Stimulated activated CD8-positive, alpha-beta memory T cell treated with anti-CD3 and anti-CD28 coated beads, Interleukin-15, amount 100 ng/mL, for 1 hour (primary cell): ENCODE results near the gene PYCR2.
"Not testable (repeated sequence)": the region's sequence is repeated elsewhere in the genome, so short reads cannot be mapped to it uniquely, and the experiment has no call there.

Source experiments
- DNase-seq: peaks from one replicate; pipeline ENCODE4 v3.0.0-alpha.2; 2020; ENCODE audit warnings: low read depth

The PYCR2 gene

DNA sequence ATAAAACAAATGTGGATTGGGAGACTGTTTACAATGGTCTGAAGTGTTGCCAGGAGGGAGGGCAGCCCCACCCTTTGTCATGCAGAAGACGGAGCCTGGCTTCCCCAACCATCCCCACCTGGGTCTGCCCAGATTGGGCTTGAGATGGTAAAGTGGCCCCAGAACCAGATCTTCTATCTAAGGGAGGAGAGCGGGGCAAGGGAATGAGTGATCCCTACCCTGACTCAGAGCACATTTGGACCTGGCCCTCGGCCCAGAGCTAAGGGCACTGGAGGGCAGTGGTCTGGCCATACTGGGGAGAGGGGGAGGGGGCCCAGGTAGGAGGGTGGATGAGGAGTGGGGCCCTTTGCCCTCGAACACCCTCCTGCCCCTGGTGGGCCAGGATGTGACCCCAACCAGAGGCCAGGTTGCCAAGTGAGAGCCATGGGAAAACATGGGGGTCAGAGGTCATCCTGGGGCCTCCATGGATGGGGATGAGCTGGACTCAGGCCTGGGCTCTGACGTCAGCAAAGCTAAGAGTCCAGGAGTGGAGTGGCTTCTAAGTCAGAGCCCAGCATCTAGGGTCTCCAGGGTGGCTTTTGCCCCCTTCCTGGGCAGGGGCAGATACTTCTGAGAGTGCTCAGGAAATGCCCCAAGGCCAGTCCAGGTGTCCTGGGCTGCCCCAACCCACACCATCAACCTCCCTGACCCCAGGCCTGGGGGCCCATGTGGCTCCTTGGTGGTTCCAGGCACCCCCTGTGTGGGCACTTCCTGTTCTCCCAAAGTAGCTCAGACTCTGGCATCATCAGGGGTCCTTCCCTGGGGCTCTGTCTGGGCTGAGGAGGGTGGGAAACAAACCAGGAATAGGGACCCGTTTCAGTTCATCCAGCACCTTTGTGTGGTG is 33.5 kb downstream of the PYCR2 start:
- DNase-seq, result no peak

GRCh38 chr1:225889743-225890142 is 34.3 kb downstream of the PYCR2 start:
- no peak for DNase-seq

DNA sequence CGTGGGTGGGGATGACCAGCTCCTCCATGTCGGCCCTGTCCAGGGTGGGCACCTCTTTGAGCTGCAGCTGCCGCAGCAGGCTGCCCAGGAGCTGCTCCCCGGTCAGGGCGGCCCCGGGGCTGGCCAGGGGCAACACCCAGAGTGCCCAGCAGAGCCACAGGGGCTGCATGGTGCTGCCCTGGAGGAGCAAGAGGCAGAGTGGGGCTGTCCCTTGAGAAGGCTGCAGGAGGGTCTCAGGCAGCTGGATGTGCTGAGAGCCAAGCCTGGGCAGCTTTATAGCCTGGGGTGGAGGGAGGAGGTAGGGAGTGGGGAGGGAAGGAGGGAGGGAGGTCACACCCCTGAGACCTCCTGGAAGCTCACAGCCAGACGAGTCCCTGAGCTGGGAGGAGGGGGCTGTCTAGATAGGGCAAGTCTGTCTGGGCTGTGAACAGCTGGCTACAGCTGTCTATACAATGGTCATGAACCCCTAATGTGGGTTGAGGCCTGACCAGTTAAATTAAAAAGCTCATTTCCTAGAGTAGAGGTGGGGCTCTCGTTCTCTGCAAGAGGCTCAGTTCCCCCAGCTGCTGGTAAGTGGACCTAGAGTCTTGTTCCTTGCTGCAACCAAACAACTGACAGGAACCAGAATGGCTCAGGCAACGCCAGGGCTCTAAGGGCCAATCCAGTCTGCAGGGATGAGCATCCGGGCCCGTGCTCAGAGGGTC is 35.0 kb downstream of the PYCR2 start, which contains the start of gene LEFTY1:
Gene LEFTY1, minus strand, starts transcription at position 249 of the 704 bp plus-strand sequence. Its CDS starts 80 bp downstream, at position 169.
- no peak for DNase-seq

DNA sequence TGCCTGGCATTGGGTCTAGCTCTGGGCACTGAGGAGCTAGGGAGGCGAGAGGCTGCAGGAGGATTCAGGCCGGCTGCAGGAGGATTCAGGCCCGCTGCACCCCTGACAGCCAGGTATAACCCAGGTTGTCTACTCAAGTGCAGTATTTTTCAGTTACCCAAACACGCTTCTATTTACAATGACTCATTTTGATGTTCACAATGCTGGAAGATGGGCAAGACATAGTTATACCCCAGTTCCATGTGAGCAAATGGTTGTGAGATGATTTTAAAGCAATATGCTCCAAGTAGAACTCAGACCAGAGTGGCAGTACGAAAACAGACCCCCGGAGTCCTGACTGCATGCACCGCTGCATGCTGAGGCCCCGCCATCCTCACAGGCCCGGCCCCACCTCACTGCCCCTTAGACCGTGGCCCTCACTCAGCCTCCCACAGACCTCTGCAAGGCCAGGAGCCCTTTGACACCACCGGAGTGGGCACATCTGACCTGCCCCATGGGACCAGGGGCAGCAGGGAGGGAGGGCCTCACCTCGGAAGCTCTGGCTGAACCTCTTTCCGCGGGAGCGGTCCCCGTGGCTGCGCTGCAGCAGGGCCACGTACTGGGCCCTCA is 35.7 kb downstream of the PYCR2 start:
- no peak for DNase-seq

DNA sequence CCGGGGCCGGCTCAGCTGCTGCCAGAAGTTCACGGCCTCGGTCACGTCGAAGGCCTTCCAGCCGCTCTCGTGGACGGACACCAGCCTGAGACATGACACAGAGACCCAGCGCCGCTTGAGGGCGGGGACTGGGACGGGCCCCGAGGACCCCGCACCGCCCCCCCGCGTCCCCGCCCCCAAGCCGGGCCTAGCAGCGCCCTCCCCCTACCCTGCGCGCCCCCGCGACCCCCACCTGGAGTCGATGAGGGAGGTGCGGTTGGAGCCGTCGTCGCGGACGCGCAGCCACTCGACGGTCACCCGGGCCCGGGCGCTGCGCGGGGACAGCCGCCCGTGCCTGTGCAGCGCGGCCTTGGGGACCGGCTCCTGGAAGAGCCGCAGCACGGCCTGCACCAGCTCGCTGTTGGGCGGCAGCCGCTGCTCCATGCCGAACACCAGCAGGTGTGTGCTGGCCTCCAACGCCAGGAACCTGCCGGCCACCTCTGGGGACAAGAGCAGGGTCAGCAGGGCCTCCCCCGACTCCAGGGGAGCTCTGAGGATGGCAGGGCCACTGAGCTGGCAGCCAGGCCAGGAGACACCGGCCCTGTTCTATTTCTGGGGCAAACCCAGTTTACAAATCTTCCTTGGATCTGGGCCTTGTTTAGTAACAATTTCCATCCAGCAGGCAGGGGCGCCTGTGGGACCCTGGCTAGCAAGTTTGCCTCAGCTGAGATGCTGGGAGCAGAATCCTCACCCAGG is 36.3 kb downstream of the PYCR2 start:
- not testable (repeated sequence) for DNase-seq

- DNase-seq, result no peak
Measured at GRCh38 chr1:225887030-225887314, 37.1 kb downstream of the PYCR2 start.

DNA sequence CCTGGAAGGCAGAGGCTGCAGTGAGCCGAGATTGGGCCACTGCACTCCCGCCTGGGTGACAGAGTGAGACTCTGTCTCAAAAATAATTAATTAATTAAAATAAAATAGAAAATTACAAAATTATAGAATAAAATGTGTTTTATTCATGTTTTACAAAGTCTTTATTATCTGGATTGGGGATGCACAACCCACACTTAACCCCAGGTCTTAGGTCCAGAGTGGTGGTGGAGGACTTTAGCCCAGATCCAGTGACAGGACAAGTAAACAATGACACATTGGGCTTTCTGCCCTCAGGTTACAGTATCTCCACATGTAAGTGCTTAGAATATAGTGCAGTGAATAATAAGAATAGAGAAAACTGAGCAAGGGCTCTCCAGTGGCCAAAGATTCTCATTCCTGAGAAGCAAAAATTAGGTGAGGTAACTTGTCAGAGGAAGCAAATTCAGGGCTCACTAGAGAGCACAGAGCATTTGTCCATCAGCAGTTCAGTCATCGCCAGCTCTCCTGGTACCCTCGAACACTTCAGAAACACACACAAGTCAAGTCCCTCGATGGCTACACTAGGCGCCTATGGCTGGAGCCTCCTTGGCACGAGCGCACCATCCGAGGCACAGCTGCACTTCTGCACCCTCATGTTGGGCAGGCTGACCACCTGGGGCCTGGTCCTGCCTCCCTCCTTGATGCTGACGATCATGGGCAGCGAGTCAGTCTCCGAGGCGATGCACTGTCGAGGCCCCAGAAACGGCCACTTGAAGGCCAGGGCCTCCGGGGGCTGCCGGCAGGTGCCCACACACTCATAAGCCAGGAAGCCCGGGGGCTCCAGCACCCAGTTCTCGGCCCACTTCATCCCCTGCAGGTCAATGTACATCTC is 37.7 kb downstream of the PYCR2 start:
- DNase-seq, result no peak

DNA sequence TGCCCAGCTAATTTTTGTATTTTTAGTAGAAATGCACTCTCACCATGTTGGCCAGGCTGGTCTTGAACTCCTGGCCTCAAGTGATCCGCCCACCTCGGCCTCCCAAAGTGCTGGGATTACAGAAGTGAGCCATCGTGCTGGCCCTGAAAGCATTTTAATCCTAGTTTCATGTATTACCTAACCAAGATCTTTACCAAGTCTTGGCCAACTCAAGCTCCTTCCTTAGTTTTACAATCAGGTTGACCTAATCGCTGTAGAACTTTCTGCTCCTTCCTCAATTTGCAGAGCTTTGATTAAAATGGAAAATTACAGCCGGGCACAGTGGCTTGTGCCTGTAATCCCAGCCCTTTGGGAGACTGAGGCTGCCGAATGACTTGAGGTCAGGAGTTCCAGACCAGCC is 38.7 kb downstream of the PYCR2 start:
- no peak for DNase-seq

DNA sequence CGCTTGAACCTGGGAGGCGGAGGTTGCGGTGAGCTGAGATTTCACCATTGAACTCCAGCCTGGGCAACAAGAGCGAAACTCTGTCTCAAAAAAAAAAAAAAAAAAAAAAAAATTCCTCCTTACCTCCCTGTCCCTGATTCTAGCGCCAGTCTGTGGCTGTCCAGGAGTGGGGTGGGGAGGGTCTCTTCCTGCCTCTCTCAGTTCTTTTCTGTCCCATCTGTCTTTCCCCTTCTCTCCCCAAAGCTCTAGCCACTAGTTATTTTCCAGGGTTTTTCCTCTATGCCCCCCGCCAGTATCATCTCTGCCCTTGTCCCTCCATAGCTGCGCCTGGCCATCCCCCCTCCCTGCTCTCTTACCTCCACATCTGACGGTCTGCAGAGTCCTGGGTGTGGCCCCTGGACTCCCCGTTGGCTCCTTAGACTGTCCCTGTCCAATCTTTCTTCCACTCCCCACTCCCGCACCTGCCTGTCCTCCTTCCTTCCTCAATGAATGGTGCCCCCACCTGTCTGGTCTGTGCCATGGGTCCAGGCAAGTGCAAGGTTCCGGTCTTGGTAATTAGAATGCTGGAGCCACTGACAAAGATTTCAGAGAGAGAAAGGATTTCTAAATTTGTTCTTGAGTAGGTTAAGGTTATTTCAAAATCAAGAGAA is 40.3 kb downstream of the PYCR2 start:
- DNase-seq, result no peak

- DNase-seq, result no peak
Measured at GRCh38 chr1:225882694-225883615, 41.1 kb downstream of the PYCR2 start.

DNA sequence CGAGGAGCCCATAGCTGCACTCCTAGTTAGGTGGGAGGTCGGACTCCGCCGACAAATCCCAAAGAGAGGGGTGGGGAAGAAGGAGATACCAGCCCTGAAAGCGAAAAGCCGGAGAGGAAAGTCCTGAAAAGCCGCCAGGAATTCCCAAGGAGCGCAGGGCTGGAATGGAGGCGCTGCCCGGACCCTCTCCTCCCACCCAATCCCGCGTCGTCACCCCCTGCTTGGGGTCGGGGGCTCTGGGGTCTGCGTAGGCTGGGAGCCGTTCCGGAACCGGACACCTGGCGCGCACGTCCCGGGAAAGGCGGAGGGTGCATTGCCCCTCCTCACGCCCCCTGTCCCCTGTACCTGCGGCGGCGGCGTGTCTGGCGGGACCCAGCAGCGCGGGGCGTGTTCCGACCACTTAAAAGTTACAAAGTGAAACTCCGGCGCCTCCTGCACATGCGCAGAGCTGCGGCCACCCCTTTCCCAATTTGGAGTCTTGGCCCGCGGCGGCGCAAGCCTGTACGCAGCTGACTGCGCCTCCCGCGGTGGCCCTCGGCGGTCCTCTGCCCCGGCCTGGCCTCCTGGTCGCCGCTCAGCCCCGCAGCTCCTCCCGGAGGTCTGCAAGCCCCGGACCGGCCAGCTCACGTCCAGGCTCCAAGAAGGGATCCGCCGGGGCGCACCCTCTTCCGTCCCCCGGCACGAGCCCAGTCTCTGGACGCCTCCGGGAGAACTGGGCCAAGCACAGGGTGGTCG is 41.9 kb downstream of the PYCR2 start, which contains the start of gene TMEM63A:
Gene TMEM63A, minus strand, starts transcription at position 422 of the 735 bp plus-strand sequence. CDS start 4,800 bp downstream, outside the sequence.
- peak; percentile 85 for DNase-seq

- no peak for DNase-seq
Measured at GRCh38 chr1:225881081-225881958, 42.7 kb downstream of the PYCR2 start.

GRCh38 chr1:225880636-225881035 is 43.4 kb downstream of the PYCR2 start:
- DNase-seq, result no peak

- DNase-seq, result no peak
Measured at GRCh38 chr1:225880222-225880588, 43.8 kb downstream of the PYCR2 start.

DNA sequence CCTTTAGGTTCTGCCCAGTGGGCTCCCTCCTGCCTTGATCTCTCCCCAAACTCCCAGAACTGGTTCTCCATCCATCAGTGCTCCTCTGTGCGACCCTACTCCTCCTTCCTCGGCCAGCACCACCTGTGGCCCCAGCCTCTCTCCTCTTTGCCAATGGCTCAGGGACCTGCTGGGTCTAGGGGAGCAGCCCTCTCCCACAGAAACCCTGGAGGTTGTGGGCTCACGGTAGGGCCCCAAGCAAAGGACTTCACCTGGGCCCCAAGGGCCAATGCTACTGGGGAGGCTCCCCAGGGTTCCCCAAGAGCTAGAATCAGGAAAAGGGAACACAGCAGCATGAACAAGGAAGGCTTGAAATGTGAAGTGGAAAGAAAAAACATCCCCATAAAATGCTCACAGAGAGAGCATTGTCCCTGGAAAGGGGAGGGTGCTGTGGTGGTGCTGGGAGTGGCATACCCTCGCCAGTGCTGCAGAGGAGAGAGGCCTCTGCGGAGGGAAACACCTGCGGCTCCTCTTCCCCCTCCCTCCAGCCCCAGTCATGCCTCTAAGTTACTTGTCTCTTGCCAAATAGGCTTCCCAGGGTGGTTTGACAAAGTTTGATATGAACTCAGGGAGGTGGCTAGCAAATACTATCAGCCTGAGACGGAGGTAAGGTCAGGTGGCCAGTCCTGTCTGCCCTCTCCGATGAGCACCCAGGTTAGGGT is 44.4 kb downstream of the PYCR2 start:
- DNase-seq, result no peak

- DNase-seq, result no peak
Measured at GRCh38 chr1:225878282-225878681, 45.8 kb downstream of the PYCR2 start.

DNA sequence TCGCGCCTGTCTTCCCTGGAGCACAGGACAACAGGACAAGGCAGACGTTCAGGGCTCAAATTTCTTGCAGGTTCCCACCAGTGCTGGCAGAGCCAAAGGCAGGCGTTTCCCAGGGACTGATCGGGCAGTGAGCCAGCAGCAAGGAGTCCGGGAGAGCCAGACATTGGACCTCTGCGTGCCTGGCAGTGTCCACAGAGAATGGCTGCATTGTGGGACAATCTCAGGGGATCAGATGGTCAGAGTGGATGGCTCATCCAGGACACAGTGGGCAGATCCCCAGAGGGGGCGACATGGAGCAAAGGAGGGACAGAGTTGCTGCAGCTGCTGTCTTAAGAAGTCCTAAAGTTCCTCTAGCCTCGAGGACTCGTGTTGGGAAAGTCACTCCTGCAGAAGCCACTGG is 46.5 kb downstream of the PYCR2 start:
- DNase-seq, result no peak
